GM19372 (cell line): Measurements from ENCODE around the gene COL26A1.

ENCODE experiments used
- ATAC-seq: cut with Tn5 transposase; IDR thresholded peaks from one replicate; pipeline ENCODE4 v1.9.1; 2021; ENCODE audit warnings: mild to moderate bottlenecking, low read depth, moderate library complexity; ENCODE audit not compliant: unreplicated experiment

The COL26A1 gene

GRCh38 chr7:101527844-101528667 is 165.4 kb downstream of the COL26A1 start:
- ATAC-seq, result no peak

GRCh38 chr7:101529560-101529959 is 166.9 kb downstream of the COL26A1 start:
- no peak for ATAC-seq

- no peak for ATAC-seq
These were observed 169.2 kb downstream of the COL26A1 start for GRCh38 chr7:101531726-101532357.

- ATAC-seq, result no peak
These were observed 169.9 kb downstream of the COL26A1 start for GRCh38 chr7:101532400-101533102.

- no peak for ATAC-seq
These were observed 170.4 kb downstream of the COL26A1 start for GRCh38 chr7:101533103-101533465.

GRCh38 chr7:101534015-101534803 is 171.5 kb downstream of the COL26A1 start:
- no peak for ATAC-seq

GRCh38 chr7:101534873-101535272 is 172.2 kb downstream of the COL26A1 start:
- no peak for ATAC-seq

GRCh38 chr7:101535351-101535751 is 172.7 kb downstream of the COL26A1 start:
- ATAC-seq, result no peak

- ATAC-seq, result no peak
These were observed 173.6 kb downstream of the COL26A1 start for GRCh38 chr7:101536232-101536631.

GRCh38 chr7:101536668-101537067 is 174.0 kb downstream of the COL26A1 start:
- no peak for ATAC-seq

- no peak for ATAC-seq
These were observed 174.5 kb downstream of the COL26A1 start for GRCh38 chr7:101537205-101537604.

- ATAC-seq, result no peak
These were observed 175.4 kb downstream of the COL26A1 start for GRCh38 chr7:101537935-101538595.

- no peak for ATAC-seq
These were observed 176.2 kb downstream of the COL26A1 start for GRCh38 chr7:101538596-101539459.

GRCh38 chr7:101539784-101540183 is 177.1 kb downstream of the COL26A1 start:
- no peak for ATAC-seq

GRCh38 chr7:101542527-101543241 is 180.0 kb downstream of the COL26A1 start:
- ATAC-seq, result no peak

GRCh38 chr7:101543242-101543766 is 180.6 kb downstream of the COL26A1 start:
- ATAC-seq, result no peak

- no peak for ATAC-seq
These were observed 181.2 kb downstream of the COL26A1 start for GRCh38 chr7:101543846-101544245.

GRCh38 chr7:101545441-101546190 is 182.9 kb downstream of the COL26A1 start:
- ATAC-seq, result no peak
